Neural progenitor cell (in vitro differentiated cells): Measurements from ENCODE around the gene ZFAND3.

Experiments used
- CTCF ChIP-seq: fragments of 200-600 bp; sonication (generic); IDR thresholded peaks from 2 replicates; pipeline ENCODE4 v1.5.1; 2017; ENCODE audit warnings: antibody characterized with exemption, mild to moderate bottlenecking
- EZH2 ChIP-seq: fragments of 200-600 bp; sonication (generic); IDR thresholded peaks from 2 replicates; pipeline ENCODE4 v1.6.1; 2017; ENCODE audit warnings: antibody characterized with exemption, mild to moderate bottlenecking, moderate library complexity

GRCh38 chr6:37956711-37957275 is 137.3 kb downstream of the ZFAND3 start:
- TF ChIP-seq CTCF = no peak
- no peak for TF ChIP-seq EZH2
